HCT116 (cell line): ENCODE measurements around the gene DMD. TPM values are rescaled to one million over a fixed set of nuclear protein-coding genes. Genes with fewer than 3 reads are reported as not detected.

ENCODE experiments used
- ATAC-seq: fragments of 200-7000 bp; cut with Tn5 transposase; 2 replicates; pipeline ENCODE4 v1.9.1; 2020; ENCODE audit warnings: mild to moderate bottlenecking, moderate library complexity
- BruUV-seq: library from RNA; stranded (reverse); fragments of 400-500 nt; replicated peaks from 2 replicates; lab custom pipeline; 2021; lab: Mats Ljungman, UMichigan
- CTCF ChIA-PET: fragments of 300-600 bp; sonication (Branson Sonifier 250); formaldehyde crosslinking; loops from one replicate; lab custom pipeline; 2021; ENCODE audit warnings: antibody characterized with exemption; lab: Charles Lee
- POLR2A ChIA-PET: fragments of 300-600, 350-600 bp; sonication (Branson Sonifier 250); formaldehyde crosslinking; loops from one replicate; lab custom pipeline; 2021; ENCODE audit warnings: antibody characterized with exemption; lab: Charles Lee
- RAD21 ChIA-PET, 2 experiments: fragments of 300-600 bp; sonication (Branson Sonifier 250); formaldehyde crosslinking; loops; one replicate each; lab custom pipeline; 2023; ENCODE audit warnings: low total read pairs in 2 of 2; ENCODE audit not compliant: uncharacterized antibody in 2 of 2, unreplicated experiment in 2 of 2, low non-redundant PET in 1 of 2; lab: Charles Lee
- DNase-seq: peaks from one replicate; pipeline ENCODE4 v3.0.0-alpha.2; 2010; ENCODE audit warnings: low read depth, low spot score
- H2AFZ ChIP-seq: fragments of 200-600 bp; shearing (Covaris generic), sonication (generic); 2 replicates; pipeline ENCODE4 v1.6.1; 2017; ENCODE audit warnings: low read depth, mixed run types, mixed read lengths, antibody characterized with exemption, low read length; ENCODE audit not compliant: poor library complexity, severe bottlenecking
- H3K27ac ChIP-seq: 2 replicates; pipeline ENCODE4 v1.5.1; 2012; ENCODE audit warnings: low read depth, low read length
- H3K27me3 ChIP-seq: fragments of 200-600 bp; sonication (generic); 2 replicates; pipeline ENCODE4 v1.6.1; 2016; ENCODE audit warnings: mixed run types, low read length, mixed read lengths; ENCODE audit not compliant: insufficient read depth
- H3K36me3 ChIP-seq, 2 experiments: fragments of 200-500 bp in 1 of 2; fragments of 200-600 bp in 1 of 2; sonication (Bioruptor generic) in 1 of 2; sonication (generic) in 1 of 2; 2 replicates each; pipeline versions ENCODE4 v1.5.1 to v1.6.1; 2014 to 2016; ENCODE audit warnings: low read length in 2 of 2, inconsistent platforms in 1 of 2, mixed read lengths in 1 of 2, mixed run types in 1 of 2; ENCODE audit not compliant: insufficient read depth in 2 of 2, control insufficient read depth in 1 of 2
- H3K4me1 ChIP-seq, 2 experiments: fragments of 200-600 bp in 1 of 2; sonication (generic) in 1 of 2; 2 replicates each; pipeline versions ENCODE4 v1.5.1 to v1.6.1; 2012 to 2017; ENCODE audit warnings: low read length in 2 of 2, inconsistent platforms in 1 of 2, mild to moderate bottlenecking in 1 of 2, mixed read lengths in 1 of 2, mixed run types in 1 of 2, moderate library complexity in 1 of 2; ENCODE audit not compliant: insufficient read depth in 2 of 2, control insufficient read depth in 1 of 2
- H3K4me2 ChIP-seq: fragments of 200-600 bp; sonication (generic); 2 replicates; pipeline ENCODE4 v1.6.1; 2017; ENCODE audit warnings: mixed run types, low read length, mixed read lengths
- H3K4me3 ChIP-seq, 2 experiments: fragments of 200-600 bp in 1 of 2; sonication (generic) in 1 of 2; replicated peaks in 1 of 2; 2 replicates each; pipeline ENCODE4 v1.5.1; 2011 to 2016; ENCODE audit warnings: low read length in 2 of 2, control low read depth in 1 of 2, low read depth in 1 of 2, mild to moderate bottlenecking in 1 of 2, mixed read lengths in 1 of 2, mixed run types in 1 of 2
- H3K79me2 ChIP-seq: fragments of 200-600 bp; sonication (generic); 2 replicates; pipeline ENCODE4 v1.6.1; 2017; ENCODE audit warnings: mild to moderate bottlenecking, mixed run types, low read length, moderate library complexity, mixed read lengths; ENCODE audit not compliant: insufficient read depth
- H3K9ac ChIP-seq: fragments of 200-600 bp; sonication (generic); 2 replicates; pipeline ENCODE4 v1.6.1; 2016; ENCODE audit warnings: low read length, mixed read lengths
- H3K9me2 ChIP-seq: fragments of 200-600 bp; sonication (generic), shearing (Covaris generic); 2 replicates; pipeline ENCODE4 v1.6.1; 2017; ENCODE audit warnings: mixed run types, mild to moderate bottlenecking, moderate library complexity; ENCODE audit not compliant: insufficient read depth
- H3K9me3 ChIP-seq, 2 experiments: fragments of 200-500 bp in 1 of 2; fragments of 200-600 bp in 1 of 2; sonication (Bioruptor generic) in 1 of 2; sonication (generic) in 1 of 2; 2 replicates each; pipeline ENCODE4 v1.6.1; 2014 to 2017; ENCODE audit warnings: low read length in 2 of 2, mixed read lengths in 2 of 2, inconsistent platforms in 1 of 2, low read depth in 1 of 2, mild to moderate bottlenecking in 1 of 2, mixed run types in 1 of 2, moderate library complexity in 1 of 2; ENCODE audit not compliant: control insufficient read depth in 1 of 2, insufficient read depth in 1 of 2
- H4K20me1 ChIP-seq: fragments of 200-600 bp; sonication (generic), shearing (Covaris generic); 2 replicates; pipeline ENCODE4 v1.6.1; 2017; ENCODE audit warnings: mixed run types, mild to moderate bottlenecking, moderate library complexity; ENCODE audit not compliant: insufficient read depth
- CBX3 ChIP-seq: IDR thresholded peaks from 2 replicates; pipeline ENCODE4 v1.6.1; 2012; ENCODE audit warnings: low read depth
- CEBPB ChIP-seq: IDR thresholded peaks from 2 replicates; pipeline ENCODE4 v1.6.1; 2012; ENCODE audit warnings: low read depth
- EGR1 ChIP-seq: IDR thresholded peaks from 2 replicates; pipeline ENCODE4 v1.6.1; 2012; ENCODE audit warnings: low read depth
- ELF1 ChIP-seq: IDR thresholded peaks from 2 replicates; pipeline ENCODE4 v1.6.1; 2012; ENCODE audit warnings: low read depth, borderline replicate concordance
- EZH2 ChIP-seq: fragments of 200-600 bp; sonication (generic); IDR thresholded peaks from 2 replicates; pipeline ENCODE4 v1.6.1; 2017; ENCODE audit warnings: antibody characterized with exemption, mixed run types
- EZH2phosphoT487 ChIP-seq: fragments of 200-600 bp; IDR thresholded peaks from 2 replicates; pipeline ENCODE4 v1.6.1; 2018; ENCODE audit warnings: antibody characterized with exemption, borderline replicate concordance
- FOSL1 ChIP-seq: IDR thresholded peaks from 2 replicates; pipeline ENCODE4 v1.6.1; 2012; ENCODE audit warnings: low read depth
- JUND ChIP-seq: IDR thresholded peaks from 2 replicates; pipeline ENCODE4 v1.6.1; 2012
- MAX ChIP-seq: IDR thresholded peaks from 2 replicates; pipeline ENCODE4 v1.6.1; 2012
- POLR2A ChIP-seq: IDR thresholded peaks from 2 replicates; pipeline ENCODE4 v1.7.0; 2011; ENCODE audit warnings: borderline replicate concordance; ENCODE audit not compliant: insufficient read depth, insufficient read length; ENCODE audit errors: extremely low read depth
- POLR2AphosphoS5 ChIP-seq: IDR thresholded peaks from 2 replicates; pipeline ENCODE4 v1.6.1; 2011; ENCODE audit warnings: mild to moderate bottlenecking, low read depth, low read length, moderate library complexity
- RAD21 ChIP-seq: IDR thresholded peaks from 2 replicates; pipeline ENCODE4 v1.6.1; 2012; ENCODE audit warnings: low read depth, mild to moderate bottlenecking
- SIN3A ChIP-seq: IDR thresholded peaks from 2 replicates; pipeline ENCODE4 v1.6.1; 2012; ENCODE audit warnings: low read depth
- SP1 ChIP-seq: IDR thresholded peaks from 2 replicates; pipeline ENCODE4 v1.6.1; 2012; ENCODE audit warnings: low read depth
- SRF ChIP-seq: IDR thresholded peaks from 2 replicates; pipeline ENCODE4 v1.6.1; 2012; ENCODE audit warnings: low read depth
- ZFX ChIP-seq: fragments of 450-650 bp; IDR thresholded peaks from 2 replicates; pipeline ENCODE4 v1.6.1; 2017
- intact Hi-C: fragments of 100-400 bp; cut with micrococcal nuclease; formaldehyde crosslinking; loops from 2 replicates; pipeline ENCODE4 v1.10.0; 2022
- total RNA-seq: library from RNA; stranded (reverse); gene quantifications from one replicate; pipeline ENCODE4 v1.2.1, GENCODE V29; 2021; ENCODE audit not compliant: unreplicated experiment
- TF ChIP-seq, protein P1 (sequence below): IDR thresholded peaks from 2 replicates; pipeline ENCODE4 v1.6.1; 2011; ENCODE audit warnings: mild to moderate bottlenecking, low read length, moderate library complexity; ENCODE audit not compliant: insufficient replicate concordance; ENCODE audit errors: extremely low read depth
- TF ChIP-seq, protein P2 (sequence below), 3 experiments: fragments of 200-600 bp in 1 of 3; sonication (generic) in 1 of 3; IDR thresholded peaks in 2 of 3; conservative IDR thresholded peaks in 1 of 3; 2 replicates each; pipeline ENCODE4 v1.5.1; 2012 to 2017; ENCODE audit warnings: low read depth in 2 of 3, low read length in 2 of 3, antibody characterized with exemption in 1 of 3, borderline replicate concordance in 1 of 3, control low read depth in 1 of 3, mild to moderate bottlenecking in 1 of 3, mixed read lengths in 1 of 3, mixed run types in 1 of 3, moderate library complexity in 1 of 3; ENCODE audit not compliant: insufficient read depth in 1 of 3
- TF ChIP-seq, protein P3 (sequence below): IDR thresholded peaks from 2 replicates; pipeline ENCODE4 v1.6.1; 2012

The DMD gene
- total RNA-seq, 1 experiment from 2014 or later: 0.05 TPM

DNA sequence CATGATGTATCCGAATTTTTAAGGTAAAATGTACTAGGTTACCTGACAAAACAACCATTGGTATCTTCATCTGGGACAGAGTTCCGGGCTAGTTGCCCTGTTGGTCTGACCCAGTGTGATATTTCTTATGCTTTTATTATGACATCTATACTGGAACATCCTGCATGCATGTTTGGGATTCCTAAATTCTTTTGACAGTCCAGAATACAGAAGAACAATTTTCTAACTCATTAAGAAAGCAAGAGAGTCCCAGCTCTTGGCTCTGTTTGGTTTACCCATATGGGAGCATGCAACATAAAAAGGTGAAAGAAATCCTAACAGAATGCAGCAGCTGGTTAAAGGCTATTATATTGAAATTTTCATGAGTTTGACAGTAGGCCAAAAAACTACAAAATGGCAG, 1891.8 kb downstream of the DMD start:
- Histone ChIP-seq H3K9ac (no peak overlapping the region), H3K9me3 (no peaks in the 10 kb centered on the region), H3K36me3 (no peaks in the 10 kb centered on the region), H3K4me1 (no peaks in the 10 kb centered on the region), H3K9me2 (no peaks in the 10 kb centered on the region), H2AFZ (no peak overlapping the region), H4K20me1 (no peaks in the 10 kb centered on the region), H3K4me3 (no peak overlapping the region), H3K4me2 (no peak overlapping the region), H3K27me3 (no peaks in the 10 kb centered on the region), H3K79me2 (no peaks in the 10 kb centered on the region), H3K27ac (no peak overlapping the region)
- intact Hi-C loops: no loop called here
- POLR2A ChIA-PET: no interaction called here
- CTCF ChIA-PET: no interaction called here
- RAD21 ChIA-PET: no interaction called here
- DNase-seq (no peak), ATAC-seq (no peak)
- no TSS peak for BruUV-seq
- TF ChIP-seq JUND (no peak), CEBPB (no peak), EGR1 (no peak), EZH2 (no peak), MAX (no peak), ZFX (no peak), SP1 (no peak), SRF (no peak), SIN3A (no peak), POLR2AphosphoS5 (no peak), POLR2A (no peak), EZH2phosphoT487 (no peak), CBX3 (no peak), ELF1 (no peak), RAD21 (no peak), FOSL1 (no peak)
- TF ChIP-seq, protein P1, sequence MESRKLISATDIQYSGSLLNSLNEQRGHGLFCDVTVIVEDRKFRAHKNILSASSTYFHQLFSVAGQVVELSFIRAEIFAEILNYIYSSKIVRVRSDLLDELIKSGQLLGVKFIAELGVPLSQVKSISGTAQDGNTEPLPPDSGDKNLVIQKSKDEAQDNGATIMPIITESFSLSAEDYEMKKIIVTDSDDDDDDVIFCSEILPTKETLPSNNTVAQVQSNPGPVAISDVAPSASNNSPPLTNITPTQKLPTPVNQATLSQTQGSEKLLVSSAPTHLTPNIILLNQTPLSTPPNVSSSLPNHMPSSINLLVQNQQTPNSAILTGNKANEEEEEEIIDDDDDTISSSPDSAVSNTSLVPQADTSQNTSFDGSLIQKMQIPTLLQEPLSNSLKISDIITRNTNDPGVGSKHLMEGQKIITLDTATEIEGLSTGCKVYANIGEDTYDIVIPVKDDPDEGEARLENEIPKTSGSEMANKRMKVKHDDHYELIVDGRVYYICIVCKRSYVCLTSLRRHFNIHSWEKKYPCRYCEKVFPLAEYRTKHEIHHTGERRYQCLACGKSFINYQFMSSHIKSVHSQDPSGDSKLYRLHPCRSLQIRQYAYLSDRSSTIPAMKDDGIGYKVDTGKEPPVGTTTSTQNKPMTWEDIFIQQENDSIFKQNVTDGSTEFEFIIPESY: no peak
- TF ChIP-seq, protein P2, sequence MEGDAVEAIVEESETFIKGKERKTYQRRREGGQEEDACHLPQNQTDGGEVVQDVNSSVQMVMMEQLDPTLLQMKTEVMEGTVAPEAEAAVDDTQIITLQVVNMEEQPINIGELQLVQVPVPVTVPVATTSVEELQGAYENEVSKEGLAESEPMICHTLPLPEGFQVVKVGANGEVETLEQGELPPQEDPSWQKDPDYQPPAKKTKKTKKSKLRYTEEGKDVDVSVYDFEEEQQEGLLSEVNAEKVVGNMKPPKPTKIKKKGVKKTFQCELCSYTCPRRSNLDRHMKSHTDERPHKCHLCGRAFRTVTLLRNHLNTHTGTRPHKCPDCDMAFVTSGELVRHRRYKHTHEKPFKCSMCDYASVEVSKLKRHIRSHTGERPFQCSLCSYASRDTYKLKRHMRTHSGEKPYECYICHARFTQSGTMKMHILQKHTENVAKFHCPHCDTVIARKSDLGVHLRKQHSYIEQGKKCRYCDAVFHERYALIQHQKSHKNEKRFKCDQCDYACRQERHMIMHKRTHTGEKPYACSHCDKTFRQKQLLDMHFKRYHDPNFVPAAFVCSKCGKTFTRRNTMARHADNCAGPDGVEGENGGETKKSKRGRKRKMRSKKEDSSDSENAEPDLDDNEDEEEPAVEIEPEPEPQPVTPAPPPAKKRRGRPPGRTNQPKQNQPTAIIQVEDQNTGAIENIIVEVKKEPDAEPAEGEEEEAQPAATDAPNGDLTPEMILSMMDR (IDR thresholded peaks at IDR 0.05 in 2 of 3, conservative IDR thresholded peaks at IDR 0.05 in 1 of 3; ENCODE audit: borderline replicate concordance in 1 of 3, insufficient read depth in 1 of 3, low read depth in 2 of 3, low read length in 2 of 3): no peak
- TF ChIP-seq, protein P3, sequence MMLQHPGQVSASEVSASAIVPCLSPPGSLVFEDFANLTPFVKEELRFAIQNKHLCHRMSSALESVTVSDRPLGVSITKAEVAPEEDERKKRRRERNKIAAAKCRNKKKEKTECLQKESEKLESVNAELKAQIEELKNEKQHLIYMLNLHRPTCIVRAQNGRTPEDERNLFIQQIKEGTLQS: no peak
